Small intestine (tissue), 7 donors: Measurements from ENCODE around the gene FBXO31. TPM values are rescaled to one million over a fixed set of nuclear protein-coding genes. Genes with fewer than 3 reads are reported as not detected.
A peak's percentile ranks its signal among the peaks of the same experiment; 100 is the strongest.

Source experiments
- DNase-seq, 2 donors: peaks; one replicate each; pipeline versions ENCODE4 v3.0.0 to v3.0.0-alpha.2; 2013
- FAIRE-seq: peaks from 2 replicates; lab custom pipeline; 2012; peaks lifted over from hg19 to GRCh38; lab: Jason Lieb, UNC
- H3K27ac ChIP-seq, 3 donors: one replicate each; pipeline ENCODE4 v1.5.1; 2013; ENCODE audit warnings: low read length in 2 of 3, mild to moderate bottlenecking in 2 of 3, control low read depth in 1 of 3, inconsistent platforms in 1 of 3, low read depth in 1 of 3, moderate library complexity in 1 of 3
- H3K27me3 ChIP-seq, 3 donors: one replicate each; pipeline ENCODE4 v1.6.1; 2013; ENCODE audit warnings: low read length in 3 of 3, inconsistent platforms in 1 of 3; ENCODE audit not compliant: control insufficient read depth in 3 of 3, insufficient read depth in 3 of 3
- H3K36me3 ChIP-seq, 3 donors: one replicate each; pipeline ENCODE4 v1.6.1; 2013; ENCODE audit warnings: low read length in 3 of 3, inconsistent platforms in 1 of 3, low read depth in 1 of 3, mild to moderate bottlenecking in 1 of 3, moderate library complexity in 1 of 3; ENCODE audit not compliant: control insufficient read depth in 3 of 3, insufficient read depth in 2 of 3
- H3K4me1 ChIP-seq, 3 donors: one replicate each; pipeline ENCODE4 v1.6.1; 2013; ENCODE audit warnings: low read length in 2 of 3, inconsistent platforms in 1 of 3, low read depth in 1 of 3, mild to moderate bottlenecking in 1 of 3, moderate library complexity in 1 of 3; ENCODE audit not compliant: control insufficient read depth in 3 of 3, insufficient read depth in 2 of 3
- H3K4me3 ChIP-seq, 3 donors: one replicate each; pipeline ENCODE4 v1.5.1; 2013; ENCODE audit warnings: low read length in 3 of 3, control low read depth in 1 of 3, inconsistent platforms in 1 of 3, low read depth in 1 of 3, mild to moderate bottlenecking in 1 of 3, moderate library complexity in 1 of 3
- H3K9me3 ChIP-seq, 2 donors: one replicate each; pipeline ENCODE4 v1.6.1; 2013; ENCODE audit warnings: low read depth in 1 of 2, low read length in 1 of 2; ENCODE audit not compliant: control insufficient read depth in 2 of 2, insufficient read depth in 1 of 2
- WGBS, 3 donors: extraction: QIAGEN DNeasy Blood & Tissue Kit; methylation state at CpG; one replicate each; pipeline ENCODE4 v1.1.7; 2013; 5-methylcytosine and 5-hydroxymethylcytosine counted together
- polyA plus RNA-seq, 4 donors: library from polyadenylated mRNA; stranded (reverse) in 3 of 4; unstranded in 1 of 4; fragments of 200-250 nt in 3 of 4; fragments of 120-200 nt in 1 of 4; gene quantifications; one replicate each; pipeline versions ENCODE4 v1.2.1 to v1.2.3, GENCODE V29; 2013
- donor health status: healthy with polysubstance abuse.
- donor health status: control.
- donor health status: control.
- donor health status: Bipolar disorder and iron deficiency.
- donor health status: healthy.

FBXO31 gene
- polyA plus RNA-seq, 4 donors: 23.8 to 38.7 (median 29.4) TPM

DNA sequence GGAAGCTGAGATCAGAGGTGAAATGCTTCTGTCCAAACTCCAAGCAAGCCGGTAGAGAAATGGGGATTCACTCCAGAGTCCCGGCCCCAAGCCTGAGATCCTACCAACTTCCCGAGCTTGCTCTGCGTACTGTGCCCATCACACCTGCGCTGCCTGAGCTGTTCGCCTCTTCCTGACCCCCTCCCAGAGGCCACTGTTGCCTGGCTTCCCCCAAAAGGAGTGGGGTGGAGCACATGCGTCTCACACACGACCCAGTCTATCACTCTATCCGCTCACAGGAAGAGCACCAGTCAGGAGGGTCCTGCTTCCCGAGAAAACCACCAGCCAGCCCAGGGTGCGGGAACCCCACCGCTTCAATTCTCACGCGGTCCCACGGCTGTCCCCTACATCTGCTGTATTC is 52.9 kb downstream of the FBXO31 start:
- no peaks in the 10 kb centered on the region for H3K4me1 ChIP-seq
- no peak overlapping the region for H3K27ac ChIP-seq
- no peaks in the 10 kb centered on the region for H3K9me3 ChIP-seq
- DNase-seq: no peak
- no peak overlapping the region for H3K4me3 ChIP-seq
- 84 to 96% (median 93%) methylated on average over 15 of the region's 15 CpGs for WGBS, 3 donors
- no peak for FAIRE-seq
- H3K27me3 ChIP-seq: no peaks in the 10 kb centered on the region
- peaks cover 19 to 91% (median 27%) of the 10 kb centered on the region in 3 donors for H3K36me3 ChIP-seq

DNA sequence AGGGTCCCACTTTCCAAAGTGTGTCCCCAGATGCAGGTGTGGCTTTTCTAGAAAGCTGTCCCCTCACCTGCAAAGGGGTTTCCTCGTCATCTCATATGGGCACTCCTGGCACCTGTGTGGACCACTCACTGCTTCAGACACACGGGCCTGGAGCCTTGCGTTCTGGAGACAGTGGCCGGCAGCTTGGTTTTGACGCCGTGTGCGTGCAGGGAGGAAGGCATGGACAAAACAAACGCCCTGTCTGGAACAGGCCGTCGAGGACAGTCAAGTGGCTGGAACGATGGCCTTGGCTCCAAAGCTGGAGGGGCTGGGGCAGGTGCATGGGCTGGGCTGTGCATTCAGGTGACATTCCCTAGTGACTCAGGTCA is 53.3 kb downstream of the FBXO31 start:
- Histone ChIP-seq H3K27me3 (no peaks in the 10 kb centered on the region), H3K27ac (no peak overlapping the region), H3K4me1 (no peaks in the 10 kb centered on the region), H3K36me3 (peaks cover 18 to 90% (median 26%) of the 10 kb centered on the region in 3 donors), H3K4me3 (no peak overlapping the region), H3K9me3 (no peaks in the 10 kb centered on the region)
- DNase-seq: no peak
- FAIRE-seq: no peak
- 93 to 94% (median 94%) methylated on average over 11 of the region's 11 CpGs for WGBS, 3 donors

- Histone ChIP-seq H3K9me3 (no peaks in the 10 kb centered on the region), H3K4me1 (no peaks in the 10 kb centered on the region), H3K27ac (no peak overlapping the region), H3K27me3 (no peaks in the 10 kb centered on the region), H3K4me3 (no peak overlapping the region), H3K36me3 (peaks cover 13 to 87% (median 25%) of the 10 kb centered on the region in 3 donors)
- WGBS, 3 donors: 91 to 94% (median 93%) methylated on average over 20 of the region's 20 CpGs
- no peak for FAIRE-seq
- no peak for DNase-seq
Observed at GRCh38 chr16:87329436-87330256, 53.9 kb downstream of the FBXO31 start.

GRCh38 chr16:87328846-87329245 is 54.7 kb downstream of the FBXO31 start:
- Histone ChIP-seq H3K4me1 (no peaks in the 10 kb centered on the region), H3K9me3 (no peaks in the 10 kb centered on the region), H3K27ac (no peak overlapping the region), H3K4me3 (no peak overlapping the region), H3K27me3 (no peaks in the 10 kb centered on the region), H3K36me3 (peaks cover 13 to 85% (median 18%) of the 10 kb centered on the region in 3 donors)
- 52 to 77% (median 70%) methylated on average over 12 of the region's 12 CpGs for WGBS, 3 donors
- FAIRE-seq: no peak
- DNase-seq: no peak

DNA sequence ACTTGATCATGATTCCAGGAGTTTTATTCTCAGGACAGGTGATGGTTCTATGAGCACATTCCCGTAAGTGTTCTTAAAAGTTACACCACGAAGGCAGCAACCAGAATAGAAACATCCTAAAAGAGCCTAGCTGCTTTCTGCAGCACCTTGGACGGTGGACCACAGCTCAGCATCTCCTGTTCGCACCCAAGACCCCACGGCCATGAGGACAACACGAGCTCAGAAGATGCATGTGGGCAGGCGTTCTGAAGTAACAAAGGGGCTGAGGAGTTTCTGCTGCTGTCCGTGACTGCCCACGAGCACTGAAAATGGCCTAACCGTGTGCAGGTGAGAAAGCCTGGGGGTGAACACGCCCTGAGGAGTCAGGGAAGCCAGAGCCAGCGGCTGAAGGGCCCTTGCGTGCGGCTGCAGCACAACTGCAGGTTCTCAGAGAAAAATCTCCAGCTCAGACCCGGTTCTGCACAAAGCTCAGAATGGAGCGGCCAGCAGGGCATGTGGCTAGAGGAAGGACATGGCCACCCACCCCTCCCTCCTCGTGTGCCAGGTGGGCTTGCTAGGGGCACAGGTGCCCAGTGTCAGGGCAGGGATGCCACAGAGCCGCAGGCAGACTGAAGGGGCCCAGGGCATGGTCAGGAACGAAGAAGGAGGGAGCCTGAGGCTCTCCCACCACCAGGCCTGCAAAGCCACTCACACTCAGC is 55.6 kb downstream of the FBXO31 start:
- Histone ChIP-seq H3K27ac (no peak overlapping the region), H3K27me3 (no peaks in the 10 kb centered on the region), H3K4me1 (no peaks in the 10 kb centered on the region), H3K36me3 (peaks cover 9 to 79% (median 10%) of the 10 kb centered on the region in 3 donors), H3K9me3 (no peaks in the 10 kb centered on the region), H3K4me3 (no peak overlapping the region)
- no peak for FAIRE-seq
- DNase-seq: no peak
- 87 to 93% (median 90%) methylated on average over 18 to 19 of the region's 19 CpGs for WGBS, 3 donors

DNA sequence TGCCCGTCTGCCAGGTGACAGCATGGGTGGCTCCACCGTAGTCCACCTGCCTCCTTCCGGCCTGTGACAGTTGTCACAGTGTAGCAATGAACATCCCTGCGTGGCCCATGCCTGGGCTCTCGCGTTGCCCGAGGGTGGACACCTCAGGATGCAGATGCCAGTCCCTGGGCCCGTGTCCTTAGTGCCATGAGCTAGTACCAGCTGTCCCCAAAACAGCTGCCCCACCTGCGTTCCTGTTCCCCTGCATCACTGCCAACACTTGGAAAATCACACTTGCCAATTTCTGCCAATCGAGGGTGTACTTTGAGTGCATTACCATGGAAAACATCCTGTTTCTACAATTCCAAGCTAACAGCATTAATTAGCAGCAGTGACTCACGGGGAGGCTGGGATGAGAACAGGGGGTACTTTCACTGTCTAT is 57.4 kb downstream of the FBXO31 start:
- DNase-seq: no peak
- Histone ChIP-seq H3K4me1 (no peaks in the 10 kb centered on the region), H3K27ac (no peak overlapping the region), H3K9me3 (no peaks in the 10 kb centered on the region), H3K36me3 (peaks cover 5 to 66% (median 7%) of the 10 kb centered on the region in 3 donors), H3K27me3 (no peaks in the 10 kb centered on the region), H3K4me3 (no peak overlapping the region)
- 74 to 80% (median 77%) methylated on average over 11 of the region's 11 CpGs for WGBS, 3 donors
- FAIRE-seq: no peak

GRCh38 chr16:87325423-87325858 is 58.1 kb downstream of the FBXO31 start:
- FAIRE-seq (no peak), DNase-seq (no peak)
- Histone ChIP-seq H3K9me3 (no peaks in the 10 kb centered on the region), H3K36me3 (peaks cover 3 to 59% (median 3%) of the 10 kb centered on the region in 3 donors), H3K27me3 (no peaks in the 10 kb centered on the region), H3K4me1 (no peaks in the 10 kb centered on the region), H3K4me3 (no peak overlapping the region), H3K27ac (no peak overlapping the region)
- WGBS, 3 donors: 67 to 75% (median 71%) methylated on average over 15 of the region's 15 CpGs

DNA sequence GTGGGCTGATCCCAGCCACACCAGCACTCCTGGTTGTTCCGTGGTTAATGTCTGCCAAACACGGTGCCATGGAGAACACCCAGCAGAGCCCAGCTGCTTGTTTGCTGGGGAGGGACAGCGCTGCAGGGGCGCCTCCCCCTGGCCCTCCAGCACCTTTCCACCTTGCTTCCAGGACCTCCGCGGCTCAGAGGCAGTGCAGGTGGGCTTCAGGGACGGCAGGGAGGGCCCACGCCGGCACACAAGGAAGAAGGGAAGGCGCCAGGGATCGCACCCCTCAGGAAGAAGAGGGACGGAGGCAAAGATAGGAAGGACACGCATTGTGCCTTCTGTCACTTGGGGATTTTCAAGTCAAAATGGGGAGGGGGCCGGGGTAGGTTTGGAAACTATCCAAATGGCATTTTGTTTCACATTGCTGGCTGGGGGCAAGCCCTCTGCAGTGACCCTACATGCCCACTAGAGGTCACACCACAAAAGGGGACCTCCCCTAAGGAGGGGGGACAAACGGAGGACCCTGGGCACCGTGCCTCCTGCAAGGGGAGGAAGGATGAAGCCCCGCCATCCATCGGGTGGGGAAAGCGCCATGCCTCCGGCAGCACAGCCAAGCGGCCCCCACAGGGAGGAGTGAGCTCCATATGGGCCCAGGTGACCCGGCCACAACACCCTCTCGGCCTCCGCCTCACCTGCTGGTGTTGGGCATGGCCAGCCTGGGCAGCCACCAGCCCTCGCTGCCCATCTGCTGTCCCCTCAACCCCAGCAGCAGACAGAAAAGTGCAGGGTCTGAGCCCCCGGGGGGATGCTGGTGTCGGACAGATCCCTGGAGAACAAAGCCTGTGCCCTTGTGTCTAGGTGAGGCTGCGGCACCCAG is 58.9 kb downstream of the FBXO31 start:
- 60 to 66% (median 66%) methylated on average over 28 of the region's 28 CpGs for WGBS, 3 donors
- FAIRE-seq: no peak
- peaks cover 0 to 56% (median 0%) of the 10 kb centered on the region in 3 donors for H3K36me3 ChIP-seq
- H3K4me1 ChIP-seq: no peaks in the 10 kb centered on the region
- H3K9me3 ChIP-seq: no peaks in the 10 kb centered on the region
- no peak overlapping the region for H3K4me3 ChIP-seq
- peak in 1 of 2 donors; percentile 36 for DNase-seq
- no peak overlapping the region for H3K27ac ChIP-seq
- no peaks in the 10 kb centered on the region for H3K27me3 ChIP-seq
